Measurements from ENCODE around the gene PAX7.

- TF ChIP-seq POLR2A (IDR thresholded peaks at IDR 0.05; ENCODE audit: low read depth) (no peak), EP300 (IDR thresholded peaks at IDR 0.05) (no peak)
These were observed 131.5 kb downstream of the PAX7 start for GRCh38 chr1:18761948-18762840.
